GM23338 (cell line): ENCODE measurements around the gene OSBPL6. TPM values are rescaled to one million over a fixed set of nuclear protein-coding genes. Genes with fewer than 3 reads are reported as not detected.

Source experiments
- ATAC-seq: fragments of 200-7000 bp; cut with Tn5 transposase; 3 replicates; pipeline ENCODE4 v1.9.1; 2020
- DNase-seq: peaks from one replicate; pipeline ENCODE4 v3.0.0-alpha.2; 2015; ENCODE audit warnings: low spot score
- H2AFZ ChIP-seq: fragments of 200-600 bp; sonication (generic); 2 replicates; pipeline ENCODE4 v1.8.0; 2016; ENCODE audit warnings: antibody characterized with exemption, mild to moderate bottlenecking, moderate library complexity
- H3F3A ChIP-seq: fragments of 200-600 bp; sonication (generic); replicated peaks from 2 replicates; pipeline ENCODE4 v1.8.0; 2017; ENCODE audit warnings: antibody characterized with exemption, mixed run types, low read depth
- H3K27ac ChIP-seq: fragments of 200-600 bp; sonication (generic); 2 replicates; pipeline ENCODE4 v1.6.1; 2016; ENCODE audit warnings: low read depth
- H3K27me3 ChIP-seq: fragments of 200-600 bp; sonication (generic); 2 replicates; pipeline ENCODE4 v1.8.0; 2016; ENCODE audit warnings: mild to moderate bottlenecking, mixed run types, moderate library complexity; ENCODE audit not compliant: insufficient read depth
- H3K36me3 ChIP-seq: fragments of 200-600 bp; sonication (generic); 2 replicates; pipeline ENCODE4 v1.8.0; 2016; ENCODE audit warnings: mild to moderate bottlenecking; ENCODE audit not compliant: insufficient read depth
- H3K4me1 ChIP-seq: fragments of 200-600 bp; sonication (generic); 2 replicates; pipeline ENCODE4 v1.8.0; 2016; ENCODE audit warnings: mild to moderate bottlenecking, moderate library complexity; ENCODE audit not compliant: insufficient read depth
- H3K4me2 ChIP-seq: fragments of 200-600 bp; sonication (generic); 2 replicates; pipeline ENCODE4 v1.7.1; 2017; ENCODE audit warnings: mixed run types
- H3K4me3 ChIP-seq: fragments of 200-600 bp; sonication (generic); 2 replicates; pipeline ENCODE4 v1.6.1; 2016; ENCODE audit warnings: mixed run types
- H3K79me2 ChIP-seq: fragments of 200-600 bp; sonication (generic); replicated peaks from 2 replicates; pipeline ENCODE4 v1.8.0; 2017; ENCODE audit warnings: mild to moderate bottlenecking; ENCODE audit not compliant: insufficient read depth
- H3K9me2 ChIP-seq: fragments of 200-600 bp; sonication (generic); 2 replicates; pipeline ENCODE4 v1.8.0; 2017; ENCODE audit not compliant: insufficient read depth
- H4K20me1 ChIP-seq: fragments of 200-600 bp; sonication (generic); replicated peaks from 2 replicates; pipeline ENCODE4 v1.8.0; 2017; ENCODE audit warnings: mild to moderate bottlenecking; ENCODE audit not compliant: insufficient read depth
- H3K27ac Mint-ChIP-seq: 2 replicates; pipeline ENCODE4 v1.8.0; 2020; ENCODE audit warnings: inconsistent platforms, mild to moderate bottlenecking, moderate library complexity, mixed read lengths
- H3K27me3 Mint-ChIP-seq: 3 replicates; pipeline ENCODE4 v1.8.0; 2022; ENCODE audit warnings: low read depth, mild to moderate bottlenecking, moderate library complexity, mixed read lengths, inconsistent platforms; ENCODE audit not compliant: insufficient read depth, poor library complexity
- H3K36me3 Mint-ChIP-seq: 3 replicates; pipeline ENCODE4 v1.8.0; 2021; ENCODE audit warnings: low read depth, mild to moderate bottlenecking, inconsistent platforms, moderate library complexity, mixed read lengths
- H3K4me1 Mint-ChIP-seq: 3 replicates; pipeline ENCODE4 v1.8.0; 2020; ENCODE audit warnings: mild to moderate bottlenecking, inconsistent platforms, mixed read lengths
- H3K4me3 Mint-ChIP-seq: 3 replicates; pipeline ENCODE4 v1.8.0; 2021; ENCODE audit warnings: moderate library complexity, mild to moderate bottlenecking, inconsistent platforms, mixed read lengths
- H3K9me3 Mint-ChIP-seq: 3 replicates; pipeline ENCODE4 v1.8.0; 2020; ENCODE audit warnings: moderate library complexity, mild to moderate bottlenecking, inconsistent platforms, mixed read lengths
- CREB1 ChIP-seq: fragments of 250-450 bp; sonication (Bioruptor Pico); IDR thresholded peaks from 2 replicates; pipeline ENCODE4 v1.5.0; 2020; ENCODE audit warnings: low read depth, mild to moderate bottlenecking, moderate library complexity
- JUNB ChIP-seq: IDR thresholded peaks from one replicate; pipeline ENCODE4 v1.6.1; 2016; ENCODE audit warnings: antibody characterized with exemption; ENCODE audit not compliant: unreplicated experiment
- POLR2AphosphoS5 ChIP-seq: IDR thresholded peaks from 2 replicates; pipeline ENCODE4 v1.6.1; 2016; ENCODE audit warnings: antibody characterized with exemption, low read depth
- STAT1 ChIP-seq: IDR thresholded peaks from one replicate; pipeline ENCODE4 v1.6.1; 2016; ENCODE audit warnings: antibody characterized with exemption; ENCODE audit not compliant: unreplicated experiment
- ZNF114 ChIP-seq: fragments of 250-450 bp; sonication (Bioruptor Pico); IDR thresholded peaks from 2 replicates; pipeline ENCODE4 v1.5.0; 2020; ENCODE audit warnings: mild to moderate bottlenecking, moderate library complexity
- ZNF331 ChIP-seq: fragments of 250-450 bp; sonication (Bioruptor Pico); IDR thresholded peaks from 2 replicates; pipeline ENCODE4 v1.5.0; 2020; ENCODE audit warnings: low read depth, mild to moderate bottlenecking, moderate library complexity
- polyA plus RNA-seq: library from polyadenylated mRNA; unstranded; fragments of >200 nt; fragmentation: Nextera tagmentation; extraction: Ambion mirVana; gene quantifications from 2 replicates; pipeline ENCODE4 v1.2.1, GENCODE V29; 2016
- total RNA-seq: library from RNA; depleted of rRNA; stranded (reverse); fragments of >200 nt; shearing (Covaris generic); gene quantifications from 2 replicates; pipeline ENCODE4 v1.2.3, GENCODE V29; 2014
- TF ChIP-seq, protein P1 (sequence below): IDR thresholded peaks from one replicate; pipeline ENCODE4 v1.6.1; 2018; ENCODE audit warnings: antibody characterized with exemption; ENCODE audit not compliant: unreplicated experiment
- TF ChIP-seq, protein P2 (sequence below), 2 experiments: fragments of 200-600 bp in 1 of 2; sonication (generic) in 1 of 2; conservative IDR thresholded peaks; 2 replicates each; pipeline versions ENCODE4 v1.5.1 to v1.6.1; 2016 to 2017; ENCODE audit warnings: antibody characterized with exemption in 2 of 2, low read depth in 2 of 2, mild to moderate bottlenecking in 2 of 2, moderate library complexity in 1 of 2

The OSBPL6 gene
- total and polyA plus RNA-seq, 2 experiments from 2014 or later, result 6.0 to 8.5 TPM

DNA sequence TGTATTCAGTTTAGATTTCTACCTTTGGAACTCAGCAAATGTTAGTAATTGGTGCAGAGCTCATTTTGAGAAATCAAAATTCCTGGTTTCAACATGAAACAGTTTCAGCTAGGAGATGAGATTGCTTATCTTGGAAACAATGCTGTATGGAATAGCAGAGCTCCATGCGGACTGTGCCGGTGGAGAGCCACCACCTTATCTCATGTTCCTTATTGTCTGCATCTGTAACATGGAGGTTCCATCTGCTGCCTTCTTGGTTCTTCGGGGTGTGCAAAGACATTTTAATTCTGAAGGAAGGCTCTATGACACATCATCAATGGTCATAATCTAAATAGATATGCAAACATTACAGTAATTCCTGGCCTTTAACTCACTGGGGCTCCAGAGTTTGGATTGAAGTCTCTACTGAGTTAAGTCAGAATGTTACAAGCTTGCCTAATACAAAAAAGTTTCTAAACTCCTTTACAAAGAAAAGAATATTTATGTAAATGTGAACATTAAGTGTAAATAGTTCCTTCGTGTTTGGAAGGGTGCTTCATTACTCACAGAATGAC is 191.4 kb downstream of the OSBPL6 start:
- Histone ChIP-seq H3K36me3 (no peaks in the 10 kb centered on the region), H3K4me2 (no peak overlapping the region), H3K27ac (no peak overlapping the region), H3K27me3 (no peaks in the 10 kb centered on the region), H3K79me2 (no peaks in the 10 kb centered on the region), H3K4me3 (no peak overlapping the region), H3K4me1 (peaks cover 10% of the 10 kb centered on the region; the same call in 1 of the 2 replicates), H2AFZ (no peak overlapping the region), H3K9me2 (no peaks in the 10 kb centered on the region), H3F3A (no peaks in the 10 kb centered on the region), H4K20me1 (no peaks in the 10 kb centered on the region)
- no peaks in the 10 kb centered on the region for H3K27me3 Mint-ChIP-seq
- ATAC-seq, result no peak
- no peak overlapping the region for H3K4me3 Mint-ChIP-seq
- peaks cover 13% of the 10 kb centered on the region; the same call in 2 of the 3 replicates for H3K4me1 Mint-ChIP-seq
- H3K9me3 Mint-ChIP-seq, result no peaks in the 10 kb centered on the region
- no peak for DNase-seq
- H3K27ac Mint-ChIP-seq, result no peak overlapping the region
- TF ChIP-seq CREB1 (CRISPR knock-in tag) (no peak), STAT1 (no peak), ZNF114 (no peak)
- H3K36me3 Mint-ChIP-seq, result no peaks in the 10 kb centered on the region

DNA sequence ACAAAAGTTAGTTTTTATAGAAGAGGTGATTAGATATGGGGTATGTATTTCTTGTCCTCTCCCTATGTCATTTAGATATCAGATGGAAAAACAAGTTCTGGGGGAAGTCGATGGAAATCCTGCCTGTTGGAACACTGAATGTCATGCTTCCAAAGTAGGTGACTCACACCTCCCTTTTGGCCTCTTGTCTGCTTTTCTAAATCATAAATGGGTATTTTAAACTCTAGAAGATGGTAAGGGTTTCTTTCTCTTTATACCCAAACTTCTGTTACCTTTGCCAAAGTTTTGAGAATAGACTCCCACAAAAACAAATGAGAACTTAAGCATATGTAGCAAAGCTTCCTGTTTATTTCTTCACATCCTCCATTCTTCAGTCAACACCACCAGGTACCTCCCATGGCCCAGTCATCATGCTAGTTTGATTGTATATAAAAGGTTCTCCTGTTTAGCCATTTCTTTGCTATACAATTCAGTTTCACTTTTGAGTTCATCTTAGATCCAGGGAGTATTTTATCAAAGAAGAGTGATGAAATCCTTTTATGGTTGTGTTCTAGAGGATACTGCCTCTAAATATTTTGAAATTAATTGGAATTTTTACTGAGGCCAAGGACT is 192.8 kb downstream of the OSBPL6 start:
- Mint-ChIP-seq H3K36me3 (no peaks in the 10 kb centered on the region), H3K9me3 (no peaks in the 10 kb centered on the region), H3K4me3 (no peak overlapping the region), H3K4me1 (peaks cover 13% of the 10 kb centered on the region; the same call in 2 of the 3 replicates), H3K27ac (no peak overlapping the region), H3K27me3 (no peaks in the 10 kb centered on the region)
- DNase-seq (no peak), ATAC-seq (no peak)
- no peaks in the 10 kb centered on the region for H3K79me2 ChIP-seq
- H3K36me3 ChIP-seq, result no peaks in the 10 kb centered on the region
- H3K27ac ChIP-seq, result no peak overlapping the region
- TF ChIP-seq CREB1 (CRISPR knock-in tag) (no peak), JUNB (no peak), ZNF331 (no peak)
- TF ChIP-seq, protein P1, sequence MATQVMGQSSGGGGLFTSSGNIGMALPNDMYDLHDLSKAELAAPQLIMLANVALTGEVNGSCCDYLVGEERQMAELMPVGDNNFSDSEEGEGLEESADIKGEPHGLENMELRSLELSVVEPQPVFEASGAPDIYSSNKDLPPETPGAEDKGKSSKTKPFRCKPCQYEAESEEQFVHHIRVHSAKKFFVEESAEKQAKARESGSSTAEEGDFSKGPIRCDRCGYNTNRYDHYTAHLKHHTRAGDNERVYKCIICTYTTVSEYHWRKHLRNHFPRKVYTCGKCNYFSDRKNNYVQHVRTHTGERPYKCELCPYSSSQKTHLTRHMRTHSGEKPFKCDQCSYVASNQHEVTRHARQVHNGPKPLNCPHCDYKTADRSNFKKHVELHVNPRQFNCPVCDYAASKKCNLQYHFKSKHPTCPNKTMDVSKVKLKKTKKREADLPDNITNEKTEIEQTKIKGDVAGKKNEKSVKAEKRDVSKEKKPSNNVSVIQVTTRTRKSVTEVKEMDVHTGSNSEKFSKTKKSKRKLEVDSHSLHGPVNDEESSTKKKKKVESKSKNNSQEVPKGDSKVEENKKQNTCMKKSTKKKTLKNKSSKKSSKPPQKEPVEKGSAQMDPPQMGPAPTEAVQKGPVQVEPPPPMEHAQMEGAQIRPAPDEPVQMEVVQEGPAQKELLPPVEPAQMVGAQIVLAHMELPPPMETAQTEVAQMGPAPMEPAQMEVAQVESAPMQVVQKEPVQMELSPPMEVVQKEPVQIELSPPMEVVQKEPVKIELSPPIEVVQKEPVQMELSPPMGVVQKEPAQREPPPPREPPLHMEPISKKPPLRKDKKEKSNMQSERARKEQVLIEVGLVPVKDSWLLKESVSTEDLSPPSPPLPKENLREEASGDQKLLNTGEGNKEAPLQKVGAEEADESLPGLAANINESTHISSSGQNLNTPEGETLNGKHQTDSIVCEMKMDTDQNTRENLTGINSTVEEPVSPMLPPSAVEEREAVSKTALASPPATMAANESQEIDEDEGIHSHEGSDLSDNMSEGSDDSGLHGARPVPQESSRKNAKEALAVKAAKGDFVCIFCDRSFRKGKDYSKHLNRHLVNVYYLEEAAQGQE, result no peak
- H4K20me1 ChIP-seq, result no peaks in the 10 kb centered on the region
- H2AFZ ChIP-seq, result no peak overlapping the region
- no peaks in the 10 kb centered on the region for H3K9me2 ChIP-seq
- no peaks in the 10 kb centered on the region for H3K27me3 ChIP-seq
- H3K4me2 ChIP-seq, result no peak overlapping the region
- H3K4me1 ChIP-seq, result peaks cover 10% of the 10 kb centered on the region; the same call in 1 of the 2 replicates
- no peaks in the 10 kb centered on the region for H3F3A ChIP-seq
- H3K4me3 ChIP-seq, result no peak overlapping the region

DNA sequence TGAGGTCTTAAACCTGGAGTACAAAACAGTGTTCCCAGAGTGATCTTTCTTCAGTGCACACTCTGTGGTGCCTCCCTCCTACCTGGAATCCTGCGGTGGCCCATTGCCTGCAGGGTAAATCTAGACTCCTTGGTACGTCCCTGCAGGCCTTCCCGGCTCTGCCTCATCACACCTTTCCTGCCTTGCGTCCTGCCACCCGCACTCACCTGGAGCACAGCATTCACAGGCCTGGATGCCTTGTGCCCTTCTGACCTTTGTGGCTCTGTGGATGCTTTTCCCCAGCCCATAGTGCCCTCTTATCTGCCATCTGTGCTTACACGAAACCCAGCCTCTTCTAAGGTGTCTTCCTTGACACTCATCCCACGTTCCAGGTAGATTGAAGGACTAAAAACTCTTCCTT is 194.0 kb downstream of the OSBPL6 start:
- DNase-seq (no peak), ATAC-seq (no peak)
- Histone ChIP-seq H3K4me1 (peaks cover 10% of the 10 kb centered on the region; the same call in 1 of the 2 replicates), H3K4me2 (no peak overlapping the region), H3K4me3 (no peak overlapping the region), H3F3A (no peaks in the 10 kb centered on the region), H4K20me1 (no peaks in the 10 kb centered on the region), H3K79me2 (no peaks in the 10 kb centered on the region), H2AFZ (no peak overlapping the region), H3K27ac (no peak overlapping the region), H3K36me3 (no peaks in the 10 kb centered on the region), H3K27me3 (no peaks in the 10 kb centered on the region), H3K9me2 (no peaks in the 10 kb centered on the region)
- H3K27ac Mint-ChIP-seq, result no peak overlapping the region
- H3K27me3 Mint-ChIP-seq, result no peaks in the 10 kb centered on the region
- H3K4me1 Mint-ChIP-seq, result peaks cover 13% of the 10 kb centered on the region; the same call in 2 of the 3 replicates
- H3K4me3 Mint-ChIP-seq, result no peak overlapping the region
- no peaks in the 10 kb centered on the region for H3K9me3 Mint-ChIP-seq
- H3K36me3 Mint-ChIP-seq, result no peaks in the 10 kb centered on the region
- TF ChIP-seq, protein P1, result no peak
- TF ChIP-seq, protein P2, sequence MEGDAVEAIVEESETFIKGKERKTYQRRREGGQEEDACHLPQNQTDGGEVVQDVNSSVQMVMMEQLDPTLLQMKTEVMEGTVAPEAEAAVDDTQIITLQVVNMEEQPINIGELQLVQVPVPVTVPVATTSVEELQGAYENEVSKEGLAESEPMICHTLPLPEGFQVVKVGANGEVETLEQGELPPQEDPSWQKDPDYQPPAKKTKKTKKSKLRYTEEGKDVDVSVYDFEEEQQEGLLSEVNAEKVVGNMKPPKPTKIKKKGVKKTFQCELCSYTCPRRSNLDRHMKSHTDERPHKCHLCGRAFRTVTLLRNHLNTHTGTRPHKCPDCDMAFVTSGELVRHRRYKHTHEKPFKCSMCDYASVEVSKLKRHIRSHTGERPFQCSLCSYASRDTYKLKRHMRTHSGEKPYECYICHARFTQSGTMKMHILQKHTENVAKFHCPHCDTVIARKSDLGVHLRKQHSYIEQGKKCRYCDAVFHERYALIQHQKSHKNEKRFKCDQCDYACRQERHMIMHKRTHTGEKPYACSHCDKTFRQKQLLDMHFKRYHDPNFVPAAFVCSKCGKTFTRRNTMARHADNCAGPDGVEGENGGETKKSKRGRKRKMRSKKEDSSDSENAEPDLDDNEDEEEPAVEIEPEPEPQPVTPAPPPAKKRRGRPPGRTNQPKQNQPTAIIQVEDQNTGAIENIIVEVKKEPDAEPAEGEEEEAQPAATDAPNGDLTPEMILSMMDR (conservative IDR thresholded peaks at IDR 0.05; ENCODE audit: low read depth in 2 of 2), result no peak
- TF ChIP-seq JUNB, result no peak
- TF ChIP-seq POLR2AphosphoS5, result no peak
